ENCODE data around the gene RRP12.

The RRP12 gene

DNA sequence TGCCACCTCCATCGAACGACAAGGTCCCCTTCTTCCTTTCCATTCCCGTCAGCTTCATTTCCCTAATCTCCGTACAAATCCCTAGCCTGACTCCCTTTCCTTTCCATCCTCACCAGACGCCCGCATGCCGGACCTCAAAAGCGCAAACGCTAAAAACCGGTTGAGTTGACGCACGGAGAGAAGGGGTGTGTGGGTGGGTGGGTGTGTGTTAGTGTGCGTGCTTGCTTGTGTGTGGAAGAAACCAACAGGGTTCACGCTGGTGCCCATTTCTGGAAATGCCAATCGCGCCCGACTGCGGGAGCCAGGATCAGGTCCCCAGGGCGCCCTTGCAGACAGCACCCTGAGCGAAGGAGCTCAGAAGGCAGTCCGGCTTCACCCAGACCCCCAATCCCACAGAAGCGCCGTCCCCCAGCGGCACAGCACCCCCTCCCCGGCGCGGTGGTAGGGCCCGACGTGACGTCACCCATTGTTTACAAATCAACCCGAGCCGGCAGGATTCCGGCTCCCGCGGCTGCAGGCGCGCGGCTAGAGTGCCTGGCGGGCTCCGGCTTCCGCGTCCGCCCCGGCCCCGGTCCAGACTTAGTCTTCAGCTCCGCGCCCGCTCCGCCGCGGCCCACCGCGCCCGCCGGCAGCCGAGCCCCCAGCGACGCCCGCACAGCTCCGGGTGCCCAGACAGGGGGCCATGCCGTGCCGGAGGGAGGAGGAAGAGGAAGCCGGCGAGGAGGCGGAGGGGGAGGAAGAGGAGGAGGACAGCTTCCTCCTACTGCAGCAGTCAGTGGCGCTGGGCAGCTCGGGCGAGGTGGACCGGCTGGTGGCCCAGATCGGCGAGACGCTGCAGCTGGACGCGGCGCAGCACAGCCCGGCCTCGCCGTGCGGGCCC, 82.1 kb downstream of the RRP12 start, which contains the start of gene FRAT1:
Gene FRAT1, plus strand, starts transcription at position 500 of the 880 bp plus-strand sequence. Its CDS starts 183 bp downstream, at position 683.
- Mint-ChIP-seq H3K27me3 (ENCODE audit: low read depth) (peaks cover 8% of the 10 kb centered on the region), H3K36me3 (ENCODE audit: low read depth) (peaks cover 2% of the 10 kb centered on the region), H3K4me1 (ENCODE audit: low read depth) (peaks cover 23% of the 10 kb centered on the region), H3K9me3 (no peaks in the 10 kb centered on the region), H3K27ac (peak within 1 kb of the TSS; percentile 99), H3K4me3 (peak within 1 kb of the TSS; percentile 97)
- DNase-seq (ENCODE audit: low spot score): peak; percentile 88

DNA sequence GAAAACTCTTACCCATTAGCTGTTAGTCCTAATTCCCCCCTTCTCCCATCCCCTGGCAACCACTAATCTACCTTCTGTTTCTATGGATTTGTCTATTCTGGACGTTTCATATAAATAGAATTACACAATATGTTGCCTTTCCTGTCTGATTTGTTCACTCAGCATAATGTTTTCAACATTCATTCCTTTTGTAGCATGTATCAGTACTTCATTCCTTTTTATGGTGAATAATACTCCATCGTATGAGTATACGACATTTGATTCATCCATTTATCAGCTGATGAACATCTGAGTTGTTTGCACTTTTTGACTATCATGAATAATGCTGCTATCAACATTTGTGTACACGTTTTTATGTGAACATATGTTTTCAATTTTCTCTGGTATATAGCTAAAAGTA, 86.5 kb downstream of the RRP12 start:
- Mint-ChIP-seq H3K4me1 (ENCODE audit: low read depth) (peaks cover 9% of the 10 kb centered on the region), H3K27ac (no peak overlapping the region), H3K36me3 (ENCODE audit: low read depth) (no peaks in the 10 kb centered on the region)

DNA sequence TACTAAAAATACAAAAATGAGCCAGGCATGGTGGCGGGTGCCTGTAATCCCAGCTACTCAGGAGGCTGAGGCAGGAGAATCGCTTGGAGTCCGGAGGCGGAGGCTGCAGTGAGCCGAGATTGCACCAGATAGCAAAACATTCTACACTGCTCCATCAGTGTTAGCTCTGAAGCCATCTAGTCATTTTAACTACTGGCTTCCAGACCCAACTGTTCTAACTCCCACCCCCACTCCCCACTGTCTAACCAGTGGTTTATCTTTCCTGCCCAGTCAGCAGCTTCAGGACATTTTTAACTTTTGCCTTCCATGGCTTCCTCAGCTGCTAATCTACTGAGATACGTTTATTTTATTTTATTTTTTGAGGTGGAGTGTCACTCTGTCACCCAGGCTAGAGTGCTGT, 88.2 kb downstream of the RRP12 start:
- H3K36me3 Mint-ChIP-seq (ENCODE audit: low read depth): no peaks in the 10 kb centered on the region
- no peak overlapping the region for H3K4me3 Mint-ChIP-seq
- H3K4me1 Mint-ChIP-seq (ENCODE audit: low read depth): peaks cover 3% of the 10 kb centered on the region
- H3K9me3 Mint-ChIP-seq: no peaks in the 10 kb centered on the region
- no peak overlapping the region for H3K27ac Mint-ChIP-seq
- peaks cover 8% of the 10 kb centered on the region for H3K27me3 Mint-ChIP-seq (ENCODE audit: low read depth)
- no peak for DNase-seq (ENCODE audit: low spot score)

More for the DNA sequence above, 86.5 kb downstream of the RRP12 start:
- Mint-ChIP-seq H3K4me3 (no peak overlapping the region), H3K27me3 (ENCODE audit: low read depth) (peaks cover 8% of the 10 kb centered on the region), H3K9me3 (no peaks in the 10 kb centered on the region)
- no peak for DNase-seq (ENCODE audit: low spot score)

GRCh38 chr10:97311111-97311626, 90.0 kb downstream of the RRP12 start:
- no peak for DNase-seq (ENCODE audit: low spot score)
- no peaks in the 10 kb centered on the region for H3K4me1 Mint-ChIP-seq (ENCODE audit: low read depth)
- no peaks in the 10 kb centered on the region for H3K9me3 Mint-ChIP-seq
- peaks cover 5% of the 10 kb centered on the region for H3K27me3 Mint-ChIP-seq (ENCODE audit: low read depth)
- H3K4me3 Mint-ChIP-seq: no peak overlapping the region
- H3K36me3 Mint-ChIP-seq (ENCODE audit: low read depth): no peaks in the 10 kb centered on the region
- no peak overlapping the region for H3K27ac Mint-ChIP-seq

- H3K4me3 Mint-ChIP-seq: no peak overlapping the region
- no peaks in the 10 kb centered on the region for H3K9me3 Mint-ChIP-seq
- no peak overlapping the region for H3K27ac Mint-ChIP-seq
- no peak for DNase-seq (ENCODE audit: low spot score)
- H3K36me3 Mint-ChIP-seq (ENCODE audit: low read depth): no peaks in the 10 kb centered on the region
- peaks cover 5% of the 10 kb centered on the region for H3K27me3 Mint-ChIP-seq (ENCODE audit: low read depth)
- no peaks in the 10 kb centered on the region for H3K4me1 Mint-ChIP-seq (ENCODE audit: low read depth)
These were observed 93.0 kb downstream of the RRP12 start for GRCh38 chr10:97307866-97308780.

DNA sequence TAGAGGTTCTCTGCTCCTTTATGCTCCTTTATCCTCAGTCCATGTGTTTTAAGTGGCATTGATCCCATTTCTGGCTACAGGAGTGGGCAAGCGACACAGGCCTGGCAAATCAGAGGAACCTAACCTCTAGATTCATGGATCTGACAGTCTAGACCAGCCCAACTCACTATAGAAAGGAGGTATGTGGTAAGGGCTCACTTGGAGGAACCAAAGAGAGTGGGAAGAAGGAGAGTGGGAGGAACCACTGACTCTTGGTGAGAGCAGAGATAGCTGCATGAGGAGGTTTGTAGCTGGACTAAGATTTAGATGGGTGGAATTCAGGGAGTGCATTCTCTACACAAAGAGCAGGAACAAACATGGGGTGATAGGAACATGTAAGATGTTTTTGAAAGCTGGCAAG, 93.7 kb downstream of the RRP12 start:
- Mint-ChIP-seq H3K27me3 (ENCODE audit: low read depth) (peaks cover 2% of the 10 kb centered on the region), H3K27ac (no peak overlapping the region), H3K36me3 (ENCODE audit: low read depth) (no peaks in the 10 kb centered on the region), H3K4me1 (ENCODE audit: low read depth) (no peaks in the 10 kb centered on the region), H3K9me3 (no peaks in the 10 kb centered on the region), H3K4me3 (no peak overlapping the region)
- DNase-seq (ENCODE audit: low spot score): no peak
